VCaP (cell line): ENCODE measurements around the gene ITGA7.
A peak's percentile ranks its signal among the peaks of the same experiment; 100 is the strongest.

Source experiments
- H3K27ac ChIP-seq: fragments of 450-650 bp; 2 replicates; pipeline ENCODE4 v1.5.1; 2017
- TF ChIP-seq, protein P1 (sequence below): fragments of 450-650 bp; conservative IDR thresholded peaks from 2 replicates; pipeline ENCODE4 v1.5.1; 2017; ENCODE audit warnings: mild to moderate bottlenecking, moderate library complexity

The ITGA7 gene

DNA sequence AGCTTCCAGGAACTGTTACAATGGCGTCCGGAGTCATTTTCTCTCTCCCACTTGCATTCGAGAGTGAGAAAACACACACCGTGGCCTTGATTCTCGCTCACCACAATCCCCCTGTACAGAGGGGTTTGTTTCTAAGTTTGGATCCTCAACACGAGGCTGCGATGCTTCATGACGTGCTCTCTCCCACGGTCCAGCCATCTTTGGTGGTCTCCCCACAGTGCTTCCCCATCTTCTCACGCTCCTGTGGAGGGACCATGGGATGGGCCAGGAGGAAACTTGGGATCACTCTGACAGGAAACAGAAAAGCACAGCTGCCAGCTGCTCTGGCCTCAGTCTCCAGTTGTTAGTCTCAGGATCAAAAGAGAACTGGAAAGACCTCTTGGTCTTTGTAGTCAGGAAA is 42.9 kb downstream of the ITGA7 start:
- TF ChIP-seq, protein P1, sequence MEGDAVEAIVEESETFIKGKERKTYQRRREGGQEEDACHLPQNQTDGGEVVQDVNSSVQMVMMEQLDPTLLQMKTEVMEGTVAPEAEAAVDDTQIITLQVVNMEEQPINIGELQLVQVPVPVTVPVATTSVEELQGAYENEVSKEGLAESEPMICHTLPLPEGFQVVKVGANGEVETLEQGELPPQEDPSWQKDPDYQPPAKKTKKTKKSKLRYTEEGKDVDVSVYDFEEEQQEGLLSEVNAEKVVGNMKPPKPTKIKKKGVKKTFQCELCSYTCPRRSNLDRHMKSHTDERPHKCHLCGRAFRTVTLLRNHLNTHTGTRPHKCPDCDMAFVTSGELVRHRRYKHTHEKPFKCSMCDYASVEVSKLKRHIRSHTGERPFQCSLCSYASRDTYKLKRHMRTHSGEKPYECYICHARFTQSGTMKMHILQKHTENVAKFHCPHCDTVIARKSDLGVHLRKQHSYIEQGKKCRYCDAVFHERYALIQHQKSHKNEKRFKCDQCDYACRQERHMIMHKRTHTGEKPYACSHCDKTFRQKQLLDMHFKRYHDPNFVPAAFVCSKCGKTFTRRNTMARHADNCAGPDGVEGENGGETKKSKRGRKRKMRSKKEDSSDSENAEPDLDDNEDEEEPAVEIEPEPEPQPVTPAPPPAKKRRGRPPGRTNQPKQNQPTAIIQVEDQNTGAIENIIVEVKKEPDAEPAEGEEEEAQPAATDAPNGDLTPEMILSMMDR: no peak
- H3K27ac ChIP-seq: no peak overlapping the region

DNA sequence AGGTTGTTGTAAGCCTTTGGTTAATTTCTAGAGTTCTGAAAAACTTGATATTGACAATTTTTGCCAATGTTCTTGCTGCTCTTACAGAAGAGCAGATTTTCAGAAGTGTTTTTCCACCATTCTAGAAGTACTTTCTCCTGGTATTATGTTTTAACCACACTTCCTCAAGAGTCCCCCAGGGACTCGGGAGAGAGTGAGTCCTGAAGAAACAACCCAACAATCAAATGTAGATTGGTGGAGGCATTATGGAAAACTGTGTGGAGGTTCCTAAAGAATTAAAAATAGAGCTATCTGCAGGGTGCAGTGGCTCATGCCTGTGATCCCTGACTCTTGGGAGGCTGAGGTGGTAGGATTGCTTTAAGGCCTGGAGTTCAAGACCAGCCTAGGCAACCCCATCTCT is 44.3 kb downstream of the ITGA7 start:
- TF ChIP-seq, protein P1: no peak
- H3K27ac ChIP-seq: no peak overlapping the region

DNA sequence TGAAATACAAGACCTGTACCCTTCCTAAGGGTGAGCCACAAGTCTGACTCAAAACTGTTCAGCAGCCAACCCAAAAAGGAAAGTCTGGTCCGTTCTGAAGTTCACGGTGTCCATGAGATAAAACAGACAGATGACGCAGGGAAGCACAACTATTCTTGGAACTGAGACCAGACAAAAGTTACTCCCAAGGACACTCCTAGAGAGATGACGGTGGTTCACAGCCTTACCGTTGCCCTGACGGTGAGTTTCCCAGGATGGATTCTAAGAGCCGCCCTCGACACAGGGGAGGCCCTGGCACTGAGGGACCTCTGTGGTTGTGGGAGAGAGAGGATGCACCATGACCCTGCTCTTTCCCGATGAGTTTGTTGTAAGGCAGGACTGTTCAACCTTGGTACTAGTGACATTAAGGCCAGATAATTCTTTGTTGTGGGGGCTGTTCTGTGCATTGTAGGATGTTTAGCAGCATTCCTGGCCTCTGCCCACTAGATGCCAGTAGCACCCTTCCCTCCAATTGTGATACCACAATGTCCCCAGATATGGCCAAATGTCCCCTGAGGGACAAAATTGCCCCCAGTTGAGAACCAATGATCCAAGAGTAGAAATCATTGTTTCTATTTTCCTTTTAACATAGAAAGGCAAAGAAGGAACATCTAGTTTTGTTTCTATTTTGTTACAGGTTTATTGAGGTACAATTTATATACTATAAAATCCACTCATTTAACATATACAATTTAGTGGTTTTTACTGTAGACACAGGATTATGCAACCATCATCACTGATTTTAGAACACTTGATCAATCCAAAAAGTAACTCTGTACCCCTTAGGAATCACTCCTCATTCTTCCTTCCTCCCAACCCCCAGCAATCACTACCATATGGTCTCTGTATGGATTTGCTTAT is 48.0 kb downstream of the ITGA7 start:
- TF ChIP-seq, protein P1: peak; percentile 73
- H3K27ac ChIP-seq: no peak overlapping the region

DNA sequence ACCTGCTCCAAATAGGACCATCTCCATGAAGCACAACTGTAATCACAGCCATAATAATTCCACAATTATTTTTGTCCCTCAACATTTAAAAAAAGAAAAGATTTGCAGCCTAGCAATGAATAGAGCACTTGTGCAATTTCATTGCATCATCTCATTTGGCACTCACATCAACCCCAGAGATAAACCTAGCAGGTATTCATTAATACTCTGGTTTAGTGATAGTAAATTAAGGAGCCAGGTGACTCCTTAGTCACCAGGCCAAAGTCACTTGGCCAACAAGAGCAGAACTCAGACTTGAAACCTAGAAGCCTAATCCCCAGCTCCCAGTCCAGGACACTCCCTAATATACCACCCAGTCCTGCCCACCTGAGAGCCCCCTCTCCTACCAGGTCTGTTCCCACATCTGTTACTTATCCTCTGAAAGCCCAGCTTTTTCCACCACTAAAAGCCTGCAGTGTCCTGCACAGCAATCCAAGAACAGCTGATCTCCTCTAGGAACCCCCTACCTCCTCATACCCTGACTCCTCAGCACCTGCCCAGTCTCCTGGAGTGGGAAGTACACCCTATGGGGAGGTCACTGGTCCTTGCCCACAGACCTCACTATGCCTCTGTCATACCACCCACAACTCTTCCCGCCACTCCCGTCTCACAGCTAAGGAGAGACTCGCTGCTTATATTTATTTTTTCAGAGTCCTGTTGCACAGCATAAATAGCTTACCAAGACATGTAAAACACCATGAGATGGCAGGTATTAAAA is 48.9 kb downstream of the ITGA7 start:
- TF ChIP-seq, protein P1: no peak
- H3K27ac ChIP-seq: no peak overlapping the region

DNA sequence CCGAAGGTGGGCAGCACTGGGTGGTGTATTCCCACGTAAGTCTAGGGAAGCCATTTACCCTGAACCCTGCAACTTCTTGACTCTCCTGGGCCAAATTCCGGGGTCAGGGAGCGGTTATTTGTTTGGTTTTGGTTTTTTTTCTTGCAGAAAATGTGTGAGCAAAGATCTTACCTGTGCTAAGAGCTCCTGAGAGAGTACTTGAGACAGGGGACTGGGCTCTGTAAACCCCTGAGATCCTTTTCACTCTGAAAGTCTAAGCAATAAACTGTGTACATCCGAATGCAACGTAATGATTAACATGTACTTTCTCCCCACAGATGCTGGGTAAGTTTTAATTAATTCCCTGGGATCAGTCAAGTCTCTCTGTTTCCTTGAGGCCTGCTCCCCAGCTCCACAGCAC is 49.5 kb downstream of the ITGA7 start:
- TF ChIP-seq, protein P1: no peak
- H3K27ac ChIP-seq: no peak overlapping the region

DNA sequence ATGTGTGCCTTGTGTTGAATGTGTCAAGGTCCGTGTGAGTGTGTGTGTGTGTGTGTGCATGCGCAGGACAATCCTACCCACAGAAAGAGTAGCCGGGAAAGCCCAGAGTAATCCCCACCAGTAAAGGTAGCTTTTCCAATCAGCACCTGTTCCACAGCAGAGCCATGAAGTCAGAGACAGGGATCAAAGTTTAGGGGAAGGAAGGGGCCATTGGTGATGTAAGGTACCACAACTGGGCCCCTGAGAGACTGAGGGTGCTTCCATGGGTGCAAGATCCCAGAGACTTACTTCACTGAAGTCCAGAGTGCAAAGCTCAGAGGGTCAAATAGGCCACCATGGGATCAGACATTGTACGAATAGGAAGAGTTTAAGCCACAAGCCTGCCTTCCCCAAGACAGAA is 50.5 kb downstream of the ITGA7 start:
- no peak overlapping the region for H3K27ac ChIP-seq
- TF ChIP-seq, protein P1: no peak

DNA sequence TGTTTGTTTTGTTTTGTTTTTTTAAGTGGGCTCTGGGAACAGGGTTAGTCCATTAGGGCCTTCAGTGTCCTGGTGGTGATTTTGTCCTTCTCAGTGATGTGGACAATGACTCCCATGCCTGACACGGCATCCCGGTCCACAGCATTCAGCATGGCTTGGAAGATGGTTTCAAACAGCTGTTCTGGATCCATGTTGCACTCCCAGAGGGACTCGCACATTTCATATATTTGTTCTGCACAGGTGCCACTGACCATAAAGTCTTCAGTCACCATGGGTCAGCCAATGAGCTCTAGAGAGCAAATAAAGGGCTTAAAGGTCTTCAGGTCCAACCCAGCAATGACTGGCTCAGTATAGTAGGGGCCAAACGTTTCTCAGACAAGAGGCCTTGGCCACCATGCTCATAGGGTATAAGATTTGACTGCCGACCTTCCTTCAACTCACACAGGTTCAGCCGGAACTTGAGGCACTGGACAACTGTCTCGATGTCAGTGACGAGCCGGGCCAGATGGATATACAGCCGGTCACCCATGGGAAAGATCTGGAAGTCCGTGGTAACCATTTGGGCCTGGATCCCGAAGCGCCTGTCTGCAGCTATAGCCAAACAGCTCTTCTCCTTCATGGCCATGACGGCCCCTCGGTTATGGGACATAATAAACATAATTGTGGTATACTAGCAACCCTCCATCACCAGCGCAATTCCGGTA is 53.0 kb downstream of the ITGA7 start:
- no peak overlapping the region for H3K27ac ChIP-seq
- TF ChIP-seq, protein P1: no peak
